CD8-positive, alpha-beta memory T cell (primary cell): ENCODE measurements around the gene NEO1. TPM values are rescaled to one million over a fixed set of nuclear protein-coding genes. Genes with fewer than 3 reads are reported as not detected.
"Not testable (repeated sequence)": the region's sequence is repeated elsewhere in the genome, so short reads cannot be mapped to it uniquely, and the experiment has no call there.

ENCODE experiments used
- CTCF ChIA-PET: fragments of 350-600 bp; sonication (Branson Sonifier 250); formaldehyde crosslinking; loops from one replicate; lab custom pipeline; 2021; ENCODE audit warnings: antibody characterized with exemption; lab: Charles Lee
- POLR2A ChIA-PET: fragments of 350-600 bp; sonication (Branson Sonifier 250); formaldehyde crosslinking; loops from one replicate; lab custom pipeline; 2021; ENCODE audit warnings: antibody characterized with exemption; lab: Charles Lee
- DNase-seq, 5 donors: peaks; one replicate each; pipeline versions ENCODE4 v3.0.0 to v3.0.0-alpha.2; 2020 to 2022; ENCODE audit warnings: mixed read lengths in 1 of 5
- H3K27ac ChIP-seq: one replicate; pipeline ENCODE4 v1.7.0; 2013; ENCODE audit warnings: low read depth, mild to moderate bottlenecking, low read length, moderate library complexity
- H3K27me3 ChIP-seq: 2 replicates; pipeline ENCODE4 v1.7.0; 2013; ENCODE audit warnings: low read length, mild to moderate bottlenecking; ENCODE audit not compliant: insufficient read depth, poor library complexity, severe bottlenecking
- H3K36me3 ChIP-seq: 2 replicates; pipeline ENCODE4 v1.7.0; 2013; ENCODE audit warnings: mild to moderate bottlenecking, low read length, moderate library complexity; ENCODE audit not compliant: insufficient read depth
- H3K4me1 ChIP-seq: 2 replicates; pipeline ENCODE4 v1.7.0; 2013; ENCODE audit warnings: mild to moderate bottlenecking, low read length, moderate library complexity; ENCODE audit not compliant: insufficient read depth
- H3K4me3 ChIP-seq: 2 replicates; pipeline ENCODE4 v1.7.0; 2013; ENCODE audit warnings: mild to moderate bottlenecking, low read length
- H3K9me3 ChIP-seq: 2 replicates; pipeline ENCODE4 v1.7.0; 2013; ENCODE audit warnings: mild to moderate bottlenecking, low read length
- H3K27ac Mint-ChIP-seq, 8 donors: one replicate each; pipeline ENCODE4 v1.8.0; 2020 to 2021; ENCODE audit warnings: mixed read lengths in 8 of 8, mild to moderate bottlenecking in 6 of 8, inconsistent platforms in 3 of 8, moderate library complexity in 3 of 8
- H3K27me3 Mint-ChIP-seq, 2 donors: one replicate each; pipeline ENCODE4 v1.8.0; 2020 to 2021; ENCODE audit warnings: mixed read lengths in 2 of 2, mild to moderate bottlenecking in 1 of 2, moderate library complexity in 1 of 2
- H3K36me3 Mint-ChIP-seq, 3 donors: one replicate each; pipeline ENCODE4 v1.8.0; 2020 to 2021; ENCODE audit warnings: mixed read lengths in 3 of 3, inconsistent platforms in 1 of 3, mild to moderate bottlenecking in 1 of 3
- H3K4me1 Mint-ChIP-seq, 3 donors: one replicate each; pipeline ENCODE4 v1.8.0; 2020 to 2021; ENCODE audit warnings: mixed read lengths in 3 of 3, inconsistent platforms in 1 of 3, mild to moderate bottlenecking in 1 of 3
- H3K4me3 Mint-ChIP-seq, 7 donors: one replicate each; pipeline ENCODE4 v1.8.0; 2020 to 2021; ENCODE audit warnings: mixed read lengths in 7 of 7, mild to moderate bottlenecking in 6 of 7, moderate library complexity in 4 of 7, inconsistent platforms in 2 of 7
- H3K9me3 Mint-ChIP-seq, 5 donors: one replicate each; pipeline ENCODE4 v1.8.0; 2020 to 2022; ENCODE audit warnings: mixed read lengths in 5 of 5, mild to moderate bottlenecking in 3 of 5, moderate library complexity in 2 of 5, inconsistent platforms in 1 of 5
- polyA plus RNA-seq: library from polyadenylated mRNA; unstranded; fragments of 300-500 nt; fragmentation: Illumina TruSeq; gene quantifications from one replicate; pipeline ENCODE4 v1.2.3, GENCODE V29; 2021
- total RNA-seq, 2 experiments: library from RNA; stranded (reverse); gene quantifications; one replicate each; pipeline ENCODE4 v1.2.3, GENCODE V29; 2021

The NEO1 gene
- total and polyA plus RNA-seq, 3 experiments from 2014 or later: 3.9 to 9.1 (median 6.5) TPM

- H3K27ac ChIP-seq: no peak overlapping the region
- DNase-seq: no peak
- Mint-ChIP-seq H3K27ac (peak overlapping the region in 1 of 8 donors; percentile 3), H3K36me3 (peaks cover 9 to 58% (median 11%) of the 10 kb centered on the region in 3 donors), H3K4me3 (no peak overlapping the region), H3K4me1 (peaks cover 0 to 4% (median 0%) of the 10 kb centered on the region in 3 donors), H3K27me3 (peaks cover under 1 to 4% of the 10 kb centered on the region in 2 donors), H3K9me3 (peaks cover 20 to 33% (median 26%) of the 10 kb centered on the region in 5 donors)
- H3K27me3 ChIP-seq: no peaks in the 10 kb centered on the region
- H3K4me3 ChIP-seq: no peak overlapping the region
- H3K36me3 ChIP-seq: no peaks in the 10 kb centered on the region
- H3K9me3 ChIP-seq: no peaks in the 10 kb centered on the region
- CTCF ChIA-PET: no interaction called here
- no peaks in the 10 kb centered on the region for H3K4me1 ChIP-seq
- POLR2A ChIA-PET: no interaction called here
These were observed 101.2 kb downstream of the NEO1 start for GRCh38 chr15:73153447-73153846.

GRCh38 chr15:73156431-73157191 is 104.3 kb downstream of the NEO1 start:
- Histone ChIP-seq H3K4me1 (no peaks in the 10 kb centered on the region), H3K36me3 (no peaks in the 10 kb centered on the region), H3K9me3 (no peaks in the 10 kb centered on the region), H3K27ac (no peak overlapping the region), H3K4me3 (no peak overlapping the region), H3K27me3 (no peaks in the 10 kb centered on the region)
- POLR2A ChIA-PET: no interaction called here
- H3K27me3 Mint-ChIP-seq: peaks cover 0 to 4% of the 10 kb centered on the region in 2 donors
- peaks cover 0 to 4% (median 0%) of the 10 kb centered on the region in 3 donors for H3K4me1 Mint-ChIP-seq
- H3K4me3 Mint-ChIP-seq: no peak overlapping the region
- H3K9me3 Mint-ChIP-seq: peaks cover 20 to 26% (median 25%) of the 10 kb centered on the region in 5 donors
- DNase-seq: no peak
- no peak overlapping the region for H3K27ac Mint-ChIP-seq
- CTCF ChIA-PET: no interaction called here
- peaks cover 3 to 45% (median 8%) of the 10 kb centered on the region in 3 donors for H3K36me3 Mint-ChIP-seq

- no peak overlapping the region for H3K4me3 ChIP-seq
- POLR2A ChIA-PET: no interaction called here
- Mint-ChIP-seq H3K36me3 (peaks cover 10 to 25% (median 13%) of the 10 kb centered on the region in 3 donors), H3K4me3 (no peak overlapping the region), H3K27me3 (peaks cover 0 to 8% of the 10 kb centered on the region in 2 donors), H3K9me3 (peaks cover 2 to 16% (median 12%) of the 10 kb centered on the region in 5 donors), H3K27ac (no peak overlapping the region), H3K4me1 (no peaks in the 10 kb centered on the region)
- no peaks in the 10 kb centered on the region for H3K36me3 ChIP-seq
- no peaks in the 10 kb centered on the region for H3K9me3 ChIP-seq
- no peak for DNase-seq
- no peaks in the 10 kb centered on the region for H3K4me1 ChIP-seq
- no peak overlapping the region for H3K27ac ChIP-seq
- H3K27me3 ChIP-seq: no peaks in the 10 kb centered on the region
- CTCF ChIA-PET: no interaction called here
These were observed 109.3 kb downstream of the NEO1 start for GRCh38 chr15:73161546-73161945.

DNA sequence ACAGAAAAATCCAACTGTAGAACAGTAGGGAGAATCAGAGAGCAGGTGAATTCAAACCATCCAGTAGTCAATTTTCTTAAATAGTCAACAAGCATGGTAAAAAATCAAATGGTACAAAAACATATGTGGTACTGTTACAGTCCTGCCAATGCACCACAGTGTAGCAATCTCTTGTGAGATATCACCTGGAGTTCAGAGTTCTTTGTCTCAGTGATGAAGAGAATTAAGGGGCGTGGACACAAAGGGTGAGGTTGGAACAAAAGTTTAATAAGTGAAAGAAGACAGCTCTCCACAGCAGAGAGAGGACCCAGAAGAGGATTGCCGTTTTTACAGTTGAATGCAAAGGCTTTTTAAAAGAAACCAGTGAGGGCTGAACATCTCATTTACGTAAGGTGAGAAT is 113.2 kb downstream of the NEO1 start:
- Histone ChIP-seq H3K27me3 (no peaks in the 10 kb centered on the region), H3K4me1 (no peaks in the 10 kb centered on the region), H3K4me3 (no peak overlapping the region), H3K36me3 (no peaks in the 10 kb centered on the region), H3K9me3 (no peaks in the 10 kb centered on the region), H3K27ac (no peak overlapping the region)
- H3K4me1 Mint-ChIP-seq: no peaks in the 10 kb centered on the region
- POLR2A ChIA-PET: interaction anchor here (0.5 kb wide), 1 partner anchor 397 kb away, joined by 3 read pairs; no protein-coding TSS in a partner anchor
- H3K27me3 Mint-ChIP-seq: peaks cover 0 to 12% of the 10 kb centered on the region in 2 donors
- no peak overlapping the region for H3K27ac Mint-ChIP-seq
- CTCF ChIA-PET: no interaction called here
- H3K9me3 Mint-ChIP-seq: peaks cover 2 to 20% (median 13%) of the 10 kb centered on the region in 5 donors
- no peak overlapping the region for H3K4me3 Mint-ChIP-seq
- H3K36me3 Mint-ChIP-seq: peaks cover 9 to 26% (median 13%) of the 10 kb centered on the region in 3 donors
- no peak for DNase-seq

DNA sequence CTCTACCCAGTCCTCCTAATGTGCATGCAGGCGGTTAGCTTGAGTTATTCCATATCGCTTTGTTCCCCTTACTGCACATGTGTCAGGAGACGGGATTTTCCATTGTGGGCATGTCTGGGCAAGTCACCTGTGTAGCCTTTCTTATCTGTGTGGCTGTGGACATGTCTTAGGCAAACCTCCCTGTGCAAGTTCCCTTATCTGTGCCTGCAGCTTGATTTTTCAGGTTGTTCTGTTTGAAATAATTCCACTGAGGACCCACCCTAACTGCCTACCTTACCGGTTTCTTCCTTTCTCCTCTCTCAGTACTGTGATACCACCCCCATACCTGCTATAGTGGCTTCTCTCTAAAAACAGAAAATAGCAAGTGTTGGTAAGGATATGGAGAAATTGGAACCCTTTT is 113.6 kb downstream of the NEO1 start:
- CTCF ChIA-PET: no interaction called here
- POLR2A ChIA-PET: interaction anchor here (0.5 kb wide), 1 partner anchor 398 kb away, joined by 3 read pairs; no protein-coding TSS in a partner anchor

DNA sequence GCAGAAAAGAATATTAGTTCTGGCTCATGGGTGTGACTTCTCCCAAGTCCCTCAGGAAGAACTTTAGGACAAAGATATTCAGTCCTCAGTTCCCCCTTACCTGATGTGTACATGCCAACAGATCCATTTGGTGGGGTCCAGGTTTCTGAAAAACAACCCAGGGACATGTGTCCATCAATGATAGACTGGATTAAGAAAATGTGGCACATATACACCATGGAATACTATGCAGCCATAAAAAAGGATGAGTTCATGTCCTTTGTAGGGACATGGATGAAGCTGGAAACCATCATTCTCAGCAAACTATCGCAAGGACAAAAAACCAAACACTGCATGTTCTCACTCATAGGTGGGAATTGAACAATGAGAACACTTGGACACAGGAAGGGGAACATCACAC is 114.4 kb downstream of the NEO1 start:
- H3K36me3 Mint-ChIP-seq: peaks cover 9 to 26% (median 13%) of the 10 kb centered on the region in 3 donors
- H3K36me3 ChIP-seq, H3K27me3 ChIP-seq, H3K4me3 ChIP-seq, POLR2A ChIA-PET, CTCF ChIA-PET, H3K4me1 ChIP-seq, DNase-seq, H3K27ac Mint-ChIP-seq, H3K4me1 Mint-ChIP-seq, H3K27ac ChIP-seq, H3K9me3 ChIP-seq, H3K4me3 Mint-ChIP-seq: not testable (repeated sequence)
- H3K9me3 Mint-ChIP-seq: peaks cover 2 to 20% (median 13%) of the 10 kb centered on the region in 5 donors
- H3K27me3 Mint-ChIP-seq: peaks cover 0 to 12% of the 10 kb centered on the region in 2 donors

More for the DNA sequence above, 113.6 kb downstream of the NEO1 start:
- no peaks in the 10 kb centered on the region for H3K9me3 ChIP-seq
- Mint-ChIP-seq H3K9me3 (peaks cover 2 to 20% (median 13%) of the 10 kb centered on the region in 5 donors), H3K36me3 (peaks cover 9 to 26% (median 13%) of the 10 kb centered on the region in 3 donors), H3K4me1 (no peaks in the 10 kb centered on the region), H3K4me3 (no peak overlapping the region), H3K27ac (no peak overlapping the region), H3K27me3 (peaks cover 0 to 12% of the 10 kb centered on the region in 2 donors)
- no peak overlapping the region for H3K4me3 ChIP-seq
- no peak overlapping the region for H3K27ac ChIP-seq
- no peaks in the 10 kb centered on the region for H3K4me1 ChIP-seq
- no peak for DNase-seq
- H3K36me3 ChIP-seq: no peaks in the 10 kb centered on the region
- no peaks in the 10 kb centered on the region for H3K27me3 ChIP-seq

- Mint-ChIP-seq H3K9me3 (peaks cover 2 to 20% (median 13%) of the 10 kb centered on the region in 5 donors), H3K27me3 (peaks cover 0 to 12% of the 10 kb centered on the region in 2 donors), H3K27ac (peak overlapping the region in 1 of 8 donors; percentile 29), H3K36me3 (peaks cover 9 to 23% (median 13%) of the 10 kb centered on the region in 3 donors), H3K4me3 (no peak overlapping the region), H3K4me1 (no peaks in the 10 kb centered on the region)
- no peaks in the 10 kb centered on the region for H3K36me3 ChIP-seq
- H3K9me3 ChIP-seq: no peaks in the 10 kb centered on the region
- ChIA-PET CTCF (no interaction called here), POLR2A (no interaction called here)
- no peak overlapping the region for H3K27ac ChIP-seq
- H3K4me1 ChIP-seq: no peaks in the 10 kb centered on the region
- H3K27me3 ChIP-seq: no peaks in the 10 kb centered on the region
- no peak overlapping the region for H3K4me3 ChIP-seq
- DNase-seq: no peak
These were observed 116.2 kb downstream of the NEO1 start for GRCh38 chr15:73168487-73168886.

GRCh38 chr15:73171711-73172110 is 119.4 kb downstream of the NEO1 start:
- Histone ChIP-seq H3K36me3 (no peaks in the 10 kb centered on the region), H3K4me1 (no peaks in the 10 kb centered on the region), H3K27ac (no peak overlapping the region), H3K9me3 (no peaks in the 10 kb centered on the region), H3K27me3 (no peaks in the 10 kb centered on the region), H3K4me3 (no peak overlapping the region)
- Mint-ChIP-seq H3K4me3 (no peak overlapping the region), H3K27ac (no peak overlapping the region), H3K36me3 (peaks cover 2 to 4% (median 3%) of the 10 kb centered on the region in 3 donors), H3K27me3 (peaks cover 0 to 3% of the 10 kb centered on the region in 2 donors), H3K4me1 (no peaks in the 10 kb centered on the region), H3K9me3 (peaks cover 0 to 3% (median 0%) of the 10 kb centered on the region in 5 donors)
- CTCF ChIA-PET: no interaction called here
- POLR2A ChIA-PET: no interaction called here
- no peak for DNase-seq
